Left forelimb (tissue), 1 donor: ENCODE results near the gene ACVR1.
"Not testable (repeated sequence)": the region's sequence is repeated elsewhere in the genome, so short reads cannot be mapped to it uniquely, and the experiment has no call there.

ENCODE experiments used
- DNase-seq: peaks from one replicate; pipeline ENCODE4 v3.0.0-alpha.2; 2018; ENCODE audit warnings: low spot score

ACVR1 gene

DNA sequence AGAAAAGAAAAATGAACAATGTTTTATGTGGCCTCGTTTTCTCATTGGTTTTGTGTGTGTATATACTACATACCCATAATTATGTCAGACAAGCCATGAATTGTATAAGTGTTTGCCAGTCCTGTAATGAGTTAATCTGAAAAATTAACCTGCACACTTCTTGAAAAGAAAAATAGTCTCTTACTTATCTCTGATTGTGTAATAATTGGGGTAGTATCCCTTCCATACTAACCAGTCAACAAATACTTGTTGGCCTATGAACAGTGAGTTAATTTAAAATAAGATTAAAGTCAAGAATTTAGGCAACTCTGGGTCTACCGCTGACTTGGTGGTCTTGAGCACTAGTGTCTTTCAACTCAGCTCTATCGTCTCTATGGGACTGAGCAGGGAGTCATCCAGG is 48.8 kb downstream of the ACVR1 start:
- no peak for DNase-seq

DNA sequence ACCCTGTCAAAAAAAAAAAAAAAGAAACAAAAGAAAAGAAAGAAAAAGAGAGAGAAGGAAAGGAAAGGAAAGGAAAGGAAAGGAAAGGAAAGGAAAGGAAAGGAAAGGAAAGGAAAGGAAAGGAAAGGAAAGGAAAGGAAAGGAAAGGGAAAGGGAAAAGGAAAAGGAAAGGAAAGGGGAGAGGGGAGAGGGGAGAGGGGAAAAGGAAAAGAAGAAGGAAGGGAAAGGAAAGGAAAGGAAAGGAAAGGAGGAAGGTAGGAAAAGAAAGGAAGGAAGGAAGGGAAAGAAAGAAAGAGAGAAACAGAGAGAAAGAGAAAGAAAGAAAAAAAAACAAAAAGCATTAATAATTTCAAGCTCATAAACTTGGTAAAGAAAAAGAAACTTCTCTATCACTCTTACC is 49.5 kb downstream of the ACVR1 start:
- DNase-seq: not testable (repeated sequence)

DNA sequence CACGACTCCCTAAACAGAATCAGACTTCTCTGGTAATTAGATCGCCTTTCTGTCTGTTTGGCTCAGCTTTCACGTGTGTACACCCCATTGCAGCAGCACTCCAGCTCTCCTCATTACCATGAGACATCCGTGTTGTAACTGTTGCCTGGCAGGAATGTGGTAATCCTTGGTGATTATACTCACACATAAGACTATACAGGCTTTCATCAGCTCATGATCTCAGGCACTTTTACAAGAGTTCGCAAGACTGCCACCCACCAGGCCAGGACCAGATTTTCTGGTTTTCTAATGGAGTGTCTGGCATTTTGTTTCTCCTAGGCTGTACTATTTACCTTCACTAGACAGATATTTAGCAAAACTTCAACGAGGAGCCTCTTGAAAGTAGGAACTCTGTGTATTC is 50.2 kb downstream of the ACVR1 start:
- DNase-seq: no peak

GRCh38 chr2:157822993-157823392 is 53.1 kb downstream of the ACVR1 start:
- DNase-seq: no peak

DNA sequence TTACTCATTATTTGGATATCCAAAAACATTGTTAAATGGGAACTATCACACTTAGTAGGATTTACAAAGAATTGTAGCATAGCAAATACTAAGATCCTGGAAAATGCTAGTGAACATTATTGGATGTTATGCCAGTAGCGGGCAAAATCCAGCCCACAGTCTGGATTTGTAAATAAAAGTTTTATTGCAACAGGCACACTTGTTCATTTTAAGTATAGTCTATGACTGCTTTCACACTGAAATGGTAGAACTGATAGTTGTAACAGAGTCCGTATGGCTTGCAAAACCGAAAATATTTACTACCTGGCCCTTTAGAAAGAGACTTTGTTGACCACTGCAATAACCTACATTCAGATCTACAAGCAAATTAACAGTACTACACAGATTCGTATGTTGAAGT is 53.6 kb downstream of the ACVR1 start:
- DNase-seq: no peak

DNA sequence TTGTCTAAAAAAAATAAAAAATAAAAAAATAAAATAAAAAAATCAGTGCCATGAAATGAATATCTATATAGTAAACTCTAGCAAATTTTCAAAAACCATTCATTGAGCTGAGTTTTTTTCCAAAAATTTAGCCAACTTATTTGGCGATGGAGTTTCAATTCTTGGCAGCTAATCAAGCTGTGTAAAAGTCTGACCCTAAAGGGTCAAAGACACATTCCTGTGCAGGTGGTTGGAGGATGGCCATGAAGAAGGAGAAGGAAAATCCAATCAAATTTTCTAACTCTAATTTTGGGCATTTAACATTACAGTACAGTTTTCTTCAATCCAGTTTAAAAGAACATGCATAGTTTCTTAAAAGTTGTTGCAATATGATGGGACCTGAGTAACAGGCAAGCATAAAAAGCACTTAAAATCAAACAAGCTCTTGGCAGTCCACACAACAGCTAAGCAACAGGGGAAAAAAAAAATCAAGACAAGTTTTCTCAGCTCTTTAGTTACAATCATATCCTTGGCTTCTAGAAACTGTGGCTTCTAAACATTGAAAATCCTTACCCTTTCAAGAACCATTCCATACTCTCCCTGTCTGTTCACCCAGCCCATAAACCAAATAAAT is 54.5 kb downstream of the ACVR1 start:
- no peak for DNase-seq

DNA sequence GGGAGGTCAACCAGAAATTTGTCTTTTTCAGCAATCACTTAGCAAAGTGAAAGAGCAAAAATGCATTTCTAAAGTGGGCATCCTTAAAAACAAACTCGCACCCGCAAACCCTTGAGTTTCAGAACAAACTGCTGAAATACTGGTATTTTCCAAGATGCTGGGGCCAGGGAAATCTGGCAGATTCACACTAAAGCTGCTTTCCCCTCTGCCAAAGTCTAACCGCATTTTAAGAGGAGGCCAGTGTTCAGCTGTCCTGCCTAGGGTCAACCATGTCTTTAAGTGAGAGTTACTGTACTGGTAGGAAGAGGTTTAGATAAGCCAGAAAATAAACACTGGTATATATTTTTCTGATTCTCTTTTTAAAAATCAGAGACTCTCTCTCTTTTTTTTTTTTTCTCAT is 55.9 kb downstream of the ACVR1 start:
- DNase-seq: no peak

- no peak for DNase-seq
Measured at GRCh38 chr2:157819761-157820160, 56.4 kb downstream of the ACVR1 start.

DNA sequence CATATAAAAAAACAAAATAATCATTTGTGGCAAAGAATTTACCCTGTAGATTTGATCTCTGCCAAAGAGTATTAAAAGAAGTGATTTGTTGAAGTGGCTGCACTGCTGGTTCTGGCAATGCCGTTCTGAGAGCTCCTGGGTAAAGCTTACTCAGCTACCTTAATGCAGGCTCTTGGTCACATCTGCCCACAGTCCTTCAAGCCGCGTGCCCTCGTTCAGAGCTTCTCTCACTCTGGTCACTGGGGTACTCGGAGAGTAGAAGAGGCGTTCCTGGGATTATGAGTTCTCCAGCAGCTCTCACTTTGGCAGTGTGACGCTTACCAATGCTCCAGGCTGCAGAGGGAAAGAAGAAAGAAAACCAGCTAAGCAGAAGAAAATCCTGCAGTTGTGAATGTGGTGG is 57.9 kb downstream of the ACVR1 start:
- no peak for DNase-seq

DNA sequence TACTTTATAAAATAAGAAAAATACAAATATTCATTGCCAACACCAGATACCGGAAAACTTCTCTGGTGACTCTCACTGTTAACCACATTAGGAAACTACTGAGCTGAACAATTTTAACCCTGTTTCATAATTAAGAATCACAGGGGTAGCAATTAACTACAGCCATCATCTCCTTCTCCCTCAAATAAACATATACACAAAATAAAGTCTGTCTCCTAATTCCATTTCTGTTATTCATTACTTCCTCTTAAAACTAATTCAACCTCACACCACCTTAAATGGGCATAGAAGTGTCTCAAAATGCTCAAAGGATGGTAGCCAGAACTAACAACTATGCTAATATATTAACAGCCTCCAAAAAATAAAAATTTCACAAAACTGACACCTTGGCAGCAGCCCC is 60.7 kb downstream of the ACVR1 start:
- no peak for DNase-seq

DNA sequence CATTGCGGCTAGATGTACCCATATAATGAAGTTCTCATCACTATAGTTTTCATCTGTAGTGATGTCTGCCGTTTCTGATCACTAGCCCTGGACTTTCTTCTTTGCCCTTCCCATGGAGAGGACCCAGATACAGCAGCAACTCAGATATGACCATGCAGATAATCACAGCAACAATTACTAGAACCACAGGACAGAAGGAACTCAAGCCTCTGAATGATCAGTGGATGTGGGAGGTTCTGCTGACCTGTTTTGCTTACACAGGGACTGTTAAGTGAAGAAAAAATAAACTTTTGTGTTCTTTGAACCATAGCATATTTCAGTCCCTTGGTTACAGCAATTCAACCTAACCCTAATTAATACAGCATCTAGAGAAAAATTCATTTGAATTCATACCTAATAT is 62.7 kb downstream of the ACVR1 start:
- DNase-seq: no peak

GRCh38 chr2:157810037-157810436 is 66.1 kb downstream of the ACVR1 start:
- no peak for DNase-seq

- no peak for DNase-seq
Measured at GRCh38 chr2:157809212-157809611, 66.9 kb downstream of the ACVR1 start.

DNA sequence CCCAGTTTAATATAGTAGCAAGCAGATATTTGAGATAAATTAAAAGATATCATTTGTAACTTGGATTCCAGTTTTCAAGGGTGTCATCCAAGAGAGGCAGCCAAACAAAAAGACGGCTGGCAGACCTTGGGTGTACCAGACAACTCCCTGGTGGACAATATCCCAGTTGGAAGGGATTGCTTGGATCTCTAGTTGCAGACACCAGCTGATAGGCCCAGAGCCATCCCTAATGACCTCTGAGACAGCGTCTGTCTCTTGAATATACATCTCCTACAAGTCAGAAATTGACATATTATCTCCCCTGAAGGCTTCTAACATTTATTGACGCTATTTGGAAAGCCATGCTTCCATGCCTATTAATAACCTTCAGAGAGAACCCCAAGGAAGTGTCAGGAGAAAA is 67.7 kb downstream of the ACVR1 start:
- DNase-seq: no peak

GRCh38 chr2:157806426-157807077 is 69.6 kb downstream of the ACVR1 start:
- DNase-seq: no peak

GRCh38 chr2:157805519-157805918 is 70.6 kb downstream of the ACVR1 start:
- DNase-seq: no peak

GRCh38 chr2:157804355-157804754 is 71.8 kb downstream of the ACVR1 start:
- DNase-seq: no peak

DNA sequence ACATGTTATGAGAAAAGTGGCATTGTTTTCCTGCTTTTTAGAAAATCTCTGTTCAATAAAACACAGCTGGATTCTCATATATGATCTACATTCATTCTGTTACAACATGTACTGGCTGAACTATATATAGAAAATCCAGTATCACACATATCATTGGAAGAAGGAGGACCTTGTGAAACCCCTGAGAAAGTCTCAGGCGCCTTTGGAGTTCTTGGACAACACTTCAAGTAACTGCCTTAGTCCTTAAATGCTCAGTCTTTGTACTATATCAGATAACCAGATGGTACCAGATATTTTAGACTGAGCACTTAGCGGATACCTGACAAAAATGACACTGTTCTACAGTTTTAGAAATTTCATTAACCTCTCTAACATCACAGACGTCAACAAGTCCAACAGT is 72.2 kb downstream of the ACVR1 start:
- no peak for DNase-seq

DNA sequence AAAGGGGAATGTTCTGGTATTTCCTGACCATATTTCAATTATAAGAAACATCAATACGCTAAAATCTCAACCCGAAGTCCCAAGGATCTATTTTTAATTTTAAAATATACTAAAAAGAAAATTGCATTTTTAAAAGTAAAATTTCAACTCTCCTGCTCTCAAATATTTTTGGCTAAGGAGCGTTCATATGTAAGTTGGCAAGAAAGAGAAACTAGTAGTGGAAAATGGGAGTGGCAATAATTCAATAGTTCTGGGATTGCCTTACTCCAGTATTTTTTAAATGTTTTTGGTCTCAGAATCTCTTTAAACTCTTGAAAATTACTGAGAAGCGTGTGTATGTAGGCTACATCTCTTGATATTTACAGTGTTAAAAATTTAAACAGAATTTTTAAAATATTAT is 72.7 kb downstream of the ACVR1 start:
- no peak for DNase-seq

- DNase-seq: no peak
Measured at GRCh38 chr2:157800838-157801495, 75.2 kb downstream of the ACVR1 start.

- DNase-seq: no peak
Measured at GRCh38 chr2:157793053-157793612, 83.0 kb downstream of the ACVR1 start.

- no peak for DNase-seq
Measured at GRCh38 chr2:157792335-157793052, 83.6 kb downstream of the ACVR1 start.

- DNase-seq: no peak
Measured at GRCh38 chr2:157790780-157791179, 85.3 kb downstream of the ACVR1 start.
